ENCODE measurements around the gene USH1C. TPM values are rescaled to one million over a fixed set of nuclear protein-coding genes. Genes with fewer than 3 reads are reported as not detected.

Gene USH1C
- total RNA-seq, 3 donors from 2014 or later (not counting 1 experiment from before 2014, with no cell fraction given): not detected

GRCh38 chr11:17479284-17480214, 64.7 kb downstream of the USH1C start:
- intact Hi-C loops (cut with micrococcal nuclease): no loop called here
- no peaks in the 10 kb centered on the region for H3K4me1 Mint-ChIP-seq
- no peaks in the 10 kb centered on the region for H3K4me1 ChIP-seq (ENCODE audit: control insufficient read depth, insufficient read depth, low read length)
- peaks cover 13% of the 10 kb centered on the region for H3K27me3 ChIP-seq (ENCODE audit: control insufficient read depth, insufficient read depth, low read length)
- no peak for DNase-seq
- H3K27me3 Mint-ChIP-seq (ENCODE audit: low read depth in 2 of 2): peaks cover 25 to 58% of the 10 kb centered on the region in 2 donors
- H3K9me3 ChIP-seq (ENCODE audit: control insufficient read depth, insufficient read depth, low read length): no peaks in the 10 kb centered on the region
- H3K4me3 ChIP-seq (ENCODE audit: low read length): no peak overlapping the region
- H3K27ac Mint-ChIP-seq: no peak overlapping the region
- no peaks in the 10 kb centered on the region for H3K9me3 Mint-ChIP-seq
- ATAC-seq: no peak
- TF ChIP-seq, protein P1, sequence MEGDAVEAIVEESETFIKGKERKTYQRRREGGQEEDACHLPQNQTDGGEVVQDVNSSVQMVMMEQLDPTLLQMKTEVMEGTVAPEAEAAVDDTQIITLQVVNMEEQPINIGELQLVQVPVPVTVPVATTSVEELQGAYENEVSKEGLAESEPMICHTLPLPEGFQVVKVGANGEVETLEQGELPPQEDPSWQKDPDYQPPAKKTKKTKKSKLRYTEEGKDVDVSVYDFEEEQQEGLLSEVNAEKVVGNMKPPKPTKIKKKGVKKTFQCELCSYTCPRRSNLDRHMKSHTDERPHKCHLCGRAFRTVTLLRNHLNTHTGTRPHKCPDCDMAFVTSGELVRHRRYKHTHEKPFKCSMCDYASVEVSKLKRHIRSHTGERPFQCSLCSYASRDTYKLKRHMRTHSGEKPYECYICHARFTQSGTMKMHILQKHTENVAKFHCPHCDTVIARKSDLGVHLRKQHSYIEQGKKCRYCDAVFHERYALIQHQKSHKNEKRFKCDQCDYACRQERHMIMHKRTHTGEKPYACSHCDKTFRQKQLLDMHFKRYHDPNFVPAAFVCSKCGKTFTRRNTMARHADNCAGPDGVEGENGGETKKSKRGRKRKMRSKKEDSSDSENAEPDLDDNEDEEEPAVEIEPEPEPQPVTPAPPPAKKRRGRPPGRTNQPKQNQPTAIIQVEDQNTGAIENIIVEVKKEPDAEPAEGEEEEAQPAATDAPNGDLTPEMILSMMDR (IDR thresholded peaks at IDR 0.05): no peak
- no peak overlapping the region for H3K27ac ChIP-seq (ENCODE audit: low read length)
- no peak overlapping the region for H3K4me3 Mint-ChIP-seq
- no peaks in the 10 kb centered on the region for H3K36me3 ChIP-seq (ENCODE audit: control insufficient read depth, insufficient read depth, low read length)
- WGBS (ENCODE audit: insufficient coverage): 51% methylated on average over 13 of the region's 14 CpGs
- no peaks in the 10 kb centered on the region for H3K36me3 Mint-ChIP-seq

DNA sequence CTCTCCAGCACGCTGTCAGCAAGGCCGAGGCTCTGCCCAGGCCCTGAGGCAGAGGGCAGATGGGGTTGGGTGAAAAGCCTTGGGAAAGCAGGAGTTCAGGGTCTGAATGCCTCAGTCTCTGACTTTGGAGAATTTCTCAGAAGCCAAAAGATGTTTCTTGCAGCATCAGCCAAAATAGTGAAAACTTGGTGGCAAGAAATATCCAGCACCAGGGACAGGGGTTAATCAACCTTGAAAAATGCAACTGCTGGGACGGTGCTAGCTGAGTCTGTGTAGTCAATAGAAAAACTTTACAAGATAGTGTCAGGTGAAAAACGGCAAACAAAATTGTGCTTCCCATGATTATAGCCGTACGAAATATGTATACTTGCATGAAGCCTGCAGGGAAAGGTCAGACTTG, 66.1 kb downstream of the USH1C start:
- Mint-ChIP-seq H3K9me3 (no peaks in the 10 kb centered on the region), H3K27ac (no peak overlapping the region), H3K4me3 (no peak overlapping the region), H3K36me3 (no peaks in the 10 kb centered on the region), H3K4me1 (no peaks in the 10 kb centered on the region), H3K27me3 (ENCODE audit: low read depth in 2 of 2) (peaks cover 35 to 63% of the 10 kb centered on the region in 2 donors)
- Histone ChIP-seq H3K4me3 (ENCODE audit: low read length) (no peak overlapping the region), H3K4me1 (ENCODE audit: control insufficient read depth, insufficient read depth, low read length) (no peaks in the 10 kb centered on the region), H3K27ac (ENCODE audit: low read length) (no peak overlapping the region), H3K9me3 (ENCODE audit: control insufficient read depth, insufficient read depth, low read length) (no peaks in the 10 kb centered on the region), H3K36me3 (ENCODE audit: control insufficient read depth, insufficient read depth, low read length) (no peaks in the 10 kb centered on the region), H3K27me3 (ENCODE audit: control insufficient read depth, insufficient read depth, low read length) (peaks cover 14% of the 10 kb centered on the region)
- ATAC-seq (no peak), DNase-seq (no peak)
- WGBS (ENCODE audit: insufficient coverage): 70% methylated on average over 6 of the region's 6 CpGs
- TF ChIP-seq, protein P1 (IDR thresholded peaks at IDR 0.05): no peak
- intact Hi-C loops (cut with micrococcal nuclease): no loop called here

DNA sequence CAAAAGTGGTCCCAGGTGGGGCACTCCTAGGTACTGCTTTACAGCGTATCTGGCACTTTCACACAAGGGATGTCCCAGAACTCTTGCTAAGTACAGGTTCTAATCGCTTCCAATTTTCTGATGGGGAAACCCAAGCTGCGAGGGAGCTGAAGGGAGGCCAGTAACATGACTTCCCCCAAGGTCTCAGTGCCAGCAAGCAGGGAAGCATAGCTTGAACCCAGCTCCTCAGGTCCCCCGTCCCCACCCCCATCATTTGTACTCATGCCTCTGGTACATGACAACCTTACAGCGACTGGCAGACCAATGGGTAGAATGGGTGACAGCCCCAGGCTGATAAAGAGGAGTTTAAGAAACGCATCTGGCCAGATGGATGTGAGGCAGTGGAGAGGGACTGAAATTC, 66.9 kb downstream of the USH1C start:
- intact Hi-C loops (cut with micrococcal nuclease): no loop called here
- no peak overlapping the region for H3K4me3 Mint-ChIP-seq
- no peak for ATAC-seq
- H3K27ac Mint-ChIP-seq: no peak overlapping the region
- no peaks in the 10 kb centered on the region for H3K9me3 ChIP-seq (ENCODE audit: control insufficient read depth, insufficient read depth, low read length)
- no peaks in the 10 kb centered on the region for H3K36me3 Mint-ChIP-seq
- no peak overlapping the region for H3K4me3 ChIP-seq (ENCODE audit: low read length)
- TF ChIP-seq, protein P1 (IDR thresholded peaks at IDR 0.05): no peak
- H3K27me3 ChIP-seq (ENCODE audit: control insufficient read depth, insufficient read depth, low read length): peaks cover 14% of the 10 kb centered on the region
- H3K27me3 Mint-ChIP-seq (ENCODE audit: low read depth in 2 of 2): peaks cover 41 to 70% of the 10 kb centered on the region in 2 donors
- no peaks in the 10 kb centered on the region for H3K36me3 ChIP-seq (ENCODE audit: control insufficient read depth, insufficient read depth, low read length)
- H3K9me3 Mint-ChIP-seq: no peaks in the 10 kb centered on the region
- 39% methylated on average over 6 of the region's 6 CpGs for WGBS (ENCODE audit: insufficient coverage)
- no peak overlapping the region for H3K27ac ChIP-seq (ENCODE audit: low read length)
- H3K4me1 Mint-ChIP-seq: no peaks in the 10 kb centered on the region
- no peaks in the 10 kb centered on the region for H3K4me1 ChIP-seq (ENCODE audit: control insufficient read depth, insufficient read depth, low read length)
- DNase-seq: no peak

GRCh38 chr11:17477084-17477333, 67.2 kb downstream of the USH1C start:
- H3K36me3 ChIP-seq (ENCODE audit: control insufficient read depth, insufficient read depth, low read length): no peaks in the 10 kb centered on the region
- H3K4me1 Mint-ChIP-seq: no peaks in the 10 kb centered on the region
- 18% methylated on average over 9 of the region's 9 CpGs for whole genome bisulfite sequencing (ENCODE audit: insufficient coverage)
- H3K36me3 Mint-ChIP-seq: no peaks in the 10 kb centered on the region
- peaks cover 41 to 70% of the 10 kb centered on the region in 2 donors for H3K27me3 Mint-ChIP-seq (ENCODE audit: low read depth in 2 of 2)
- no peaks in the 10 kb centered on the region for H3K9me3 Mint-ChIP-seq
- peaks cover 14% of the 10 kb centered on the region for H3K27me3 ChIP-seq (ENCODE audit: control insufficient read depth, insufficient read depth, low read length)
- no peaks in the 10 kb centered on the region for H3K4me1 ChIP-seq (ENCODE audit: control insufficient read depth, insufficient read depth, low read length)
- H3K9me3 ChIP-seq (ENCODE audit: control insufficient read depth, insufficient read depth, low read length): no peaks in the 10 kb centered on the region
- intact Hi-C loops (cut with micrococcal nuclease): no loop called here
- TF ChIP-seq, protein P1 (IDR thresholded peaks at IDR 0.05): no peak
- ATAC-seq: no peak
- no peak overlapping the region for H3K27ac Mint-ChIP-seq
- no peak overlapping the region for H3K4me3 ChIP-seq (ENCODE audit: low read length)
- no peak overlapping the region for H3K27ac ChIP-seq (ENCODE audit: low read length)
- no peak for DNase-seq
- no peak overlapping the region for H3K4me3 Mint-ChIP-seq

Data from natural killer cell (primary cell).